SK-N-SH (cell line): ENCODE results near the gene C6orf163. TPM values are rescaled to one million over a fixed set of nuclear protein-coding genes. Genes with fewer than 3 reads are reported as not detected.

ENCODE experiments used
- CTCF ChIA-PET: fragments of 300-600, 350-600 bp; formaldehyde crosslinking; extraction: SDS; loops from one replicate; lab custom pipeline; 2021; lab: Yijun Ruan, JAX
- POLR2A ChIA-PET: fragments of 350-600 bp; sonication (Branson Sonifier 250); formaldehyde crosslinking; extraction: SDS; loops from one replicate; lab custom pipeline; 2020; ENCODE audit warnings: antibody characterized with exemption, inconsistent platforms; lab: Yijun Ruan, JAX
- DNase-seq: peaks from one replicate; pipeline ENCODE4 v3.0.0; 2012
- H2AFZ ChIP-seq: fragments of 200-600 bp; sonication (generic); 2 replicates; pipeline ENCODE4 v1.8.1; 2016; ENCODE audit warnings: antibody characterized with exemption, mild to moderate bottlenecking, low read depth
- H3F3A ChIP-seq: fragments of 200-600 bp; sonication (generic); replicated peaks from 2 replicates; pipeline ENCODE3; 2016; ENCODE audit warnings: antibody characterized with exemption, mild to moderate bottlenecking; ENCODE audit not compliant: insufficient read depth
- H3K27ac ChIP-seq, 2 experiments: fragments of 200-500 bp in 1 of 2; fragments of 200-600 bp in 1 of 2; sonication (Bioruptor generic) in 1 of 2; sonication (generic), shearing (Covaris generic) in 1 of 2; 2 replicates each; pipeline versions ENCODE4 v1.5.1 to v1.6.1; 2014 to 2016; ENCODE audit warnings: low read depth in 2 of 2, inconsistent platforms in 1 of 2, low read length in 1 of 2, mild to moderate bottlenecking in 1 of 2, mixed read lengths in 1 of 2
- H3K27me3 ChIP-seq: fragments of 200-600 bp; sonication (generic), shearing (Covaris generic); 2 replicates; pipeline ENCODE4 v1.6.1; 2016; ENCODE audit warnings: mixed run types; ENCODE audit not compliant: insufficient read depth
- H3K36me3 ChIP-seq, 2 experiments: fragments of 200-500 bp in 1 of 2; fragments of 200-600 bp in 1 of 2; sonication (Bioruptor generic) in 1 of 2; sonication (generic) in 1 of 2; replicated peaks in 1 of 2; 2 replicates each; pipeline versions ENCODE3 to v1.5.1; 2014 to 2016; ENCODE audit warnings: low read length in 1 of 2, mild to moderate bottlenecking in 1 of 2; ENCODE audit not compliant: insufficient read depth in 2 of 2, control insufficient read depth in 1 of 2
- H3K4me1 ChIP-seq, 2 experiments: fragments of 200-500 bp in 1 of 2; fragments of 200-600 bp in 1 of 2; sonication (Bioruptor generic) in 1 of 2; sonication (generic), shearing (Covaris generic) in 1 of 2; 2 replicates each; pipeline versions ENCODE4 v1.5.1 to v1.6.1; 2014 to 2016; ENCODE audit warnings: low read depth in 1 of 2, low read length in 1 of 2, mixed run types in 1 of 2; ENCODE audit not compliant: insufficient read depth in 2 of 2, control insufficient read depth in 1 of 2
- H3K4me2 ChIP-seq: fragments of 200-600 bp; sonication (generic), shearing (Covaris generic); 2 replicates; pipeline ENCODE4 v1.6.1; 2017; ENCODE audit warnings: mixed run types
- H3K4me3 ChIP-seq, 2 experiments: fragments of 200-500 bp in 1 of 2; fragments of 200-600 bp in 1 of 2; sonication (Bioruptor generic) in 1 of 2; sonication (generic), shearing (Covaris generic) in 1 of 2; 2 replicates each; pipeline versions ENCODE4 v1.5.1 to v1.8.1; 2014 to 2016; ENCODE audit warnings: low read depth in 2 of 2, inconsistent platforms in 1 of 2, low read length in 1 of 2, mild to moderate bottlenecking in 1 of 2, mixed read lengths in 1 of 2, moderate library complexity in 1 of 2
- H3K79me2 ChIP-seq: fragments of 200-600 bp; sonication (generic); 2 replicates; pipeline ENCODE4 v1.8.1; 2017; ENCODE audit warnings: mild to moderate bottlenecking; ENCODE audit not compliant: insufficient read depth
- H3K9ac ChIP-seq: fragments of 200-600 bp; sonication (generic); 2 replicates; pipeline ENCODE4 v1.6.1; 2017; ENCODE audit warnings: mixed run types
- H3K9me2 ChIP-seq: fragments of 200-600 bp; sonication (generic); 2 replicates; pipeline ENCODE4 v1.6.1; 2017; ENCODE audit warnings: mixed run types
- H3K9me3 ChIP-seq: fragments of 200-600 bp; sonication (generic); 2 replicates; pipeline ENCODE4 v1.6.1; 2017; ENCODE audit warnings: mixed run types, mild to moderate bottlenecking, moderate library complexity
- H4K20me1 ChIP-seq: fragments of 200-600 bp; sonication (generic); 2 replicates; pipeline ENCODE4 v1.6.1; 2017; ENCODE audit warnings: mild to moderate bottlenecking, mixed run types; ENCODE audit not compliant: insufficient read depth
- CHD2 ChIP-seq: fragments of 150-350 bp; IDR thresholded peaks from 2 replicates; pipeline ENCODE4 v1.6.1; 2018; ENCODE audit warnings: low read length; ENCODE audit not compliant: partially characterized antibody
- EP300 ChIP-seq, 2 experiments: IDR thresholded peaks; 2 replicates each; pipeline versions ENCODE4 v1.4.0 to v1.6.1; 2012; ENCODE audit warnings: borderline replicate concordance in 1 of 2, low read depth in 1 of 2, low read length in 1 of 2
- EZH2phosphoT487 ChIP-seq: fragments of 200-600 bp; sonication (generic); IDR thresholded peaks from 2 replicates; pipeline ENCODE4 v1.6.1; 2017; ENCODE audit warnings: low read depth, mixed run types, mild to moderate bottlenecking, antibody characterized with exemption, moderate library complexity, borderline replicate concordance
- FOXJ3 ChIP-seq: sonication (generic); formaldehyde crosslinking; IDR thresholded peaks from 2 replicates; pipeline ENCODE4 v1.5.1; 2020; ENCODE audit warnings: mild to moderate bottlenecking, missing genetic modification reagents
- FOXM1 ChIP-seq: IDR thresholded peaks from 2 replicates; pipeline ENCODE4 v1.4.0; 2012; ENCODE audit warnings: low read depth, mild to moderate bottlenecking
- IRF3 ChIP-seq: fragments of 150-350 bp; IDR thresholded peaks from 2 replicates; pipeline ENCODE4 v1.6.1; 2016; ENCODE audit warnings: mild to moderate bottlenecking, low read depth, low read length
- JUND ChIP-seq: IDR thresholded peaks from 2 replicates; pipeline ENCODE4 v1.4.0; 2012
- MXI1 ChIP-seq: IDR thresholded peaks from 2 replicates; pipeline ENCODE4 v1.6.1; 2012; ENCODE audit warnings: mild to moderate bottlenecking, low read depth, low read length, improper control_type of control experiment
- RXRA ChIP-seq: IDR thresholded peaks from 2 replicates; pipeline ENCODE4 v1.4.0; 2012; ENCODE audit warnings: low read depth, mild to moderate bottlenecking, borderline replicate concordance
- SMC3 ChIP-seq: IDR thresholded peaks from 2 replicates; pipeline ENCODE4 v1.6.1; 2012; ENCODE audit warnings: low read depth, low read length, improper control_type of control experiment
- YY1 ChIP-seq: IDR thresholded peaks from 2 replicates; pipeline ENCODE4 v1.4.0; 2012; ENCODE audit warnings: low read depth, mild to moderate bottlenecking
- ZBTB33 ChIP-seq: IDR thresholded peaks from 2 replicates; pipeline ENCODE4 v1.4.0; 2012; ENCODE audit warnings: low read depth, borderline replicate concordance
- WGBS: methylation state at CpG from one replicate; pipeline ENCODE4 v1.1.6; 2017; ENCODE audit warnings: low lambda C conversion rate; 5-methylcytosine and 5-hydroxymethylcytosine counted together
- polyA plus RNA-seq, 3 experiments: library from polyadenylated mRNA; depleted of rRNA; stranded (reverse); fragments of >200 nt; gene quantifications; 2 replicates each; pipeline ENCODE4 v1.2.3, GENCODE V29; 2012

C6orf163 gene
- polyA plus RNA-seq, 1 of the 3 experiments (the other 2 are of a cell fraction) = 0.49 TPM

- ChIA-PET POLR2A (no interaction called here), CTCF (interaction anchor here (1.1 kb wide), 1 partner anchor 318 kb away, joined by 4 read pairs; no protein-coding TSS in a partner anchor)
- no peaks in the 10 kb centered on the region for H3K9me2 ChIP-seq
- peaks cover 0 to 8% of the 10 kb centered on the region in 2 experiments; a peak in 1 of 4 replicates for H3K4me1 ChIP-seq
- H3K79me2 ChIP-seq = no peaks in the 10 kb centered on the region
- H3K27me3 ChIP-seq = no peaks in the 10 kb centered on the region
- no peaks in the 10 kb centered on the region for H3K36me3 ChIP-seq
- 40% methylated on average over 1 of the region's 1 CpG for WGBS
- H3K9ac ChIP-seq = no peak overlapping the region
- H3K4me2 ChIP-seq = no peak overlapping the region
- no peak overlapping the region for H3K27ac ChIP-seq
- H3F3A ChIP-seq = no peaks in the 10 kb centered on the region
- no peaks in the 10 kb centered on the region for H3K9me3 ChIP-seq
- peak; percentile 14 for DNase-seq
- no peak overlapping the region for H3K4me3 ChIP-seq
- TF ChIP-seq IRF3 (no peak), JUND (no peak), FOXJ3 (CRISPR knock-in tag) (no peak), SMC3 (no peak), FOXM1 (no peak), YY1 (no peak), ZBTB33 (no peak), CHD2 (no peak), EP300 (IDR thresholded peaks at IDR 0.05; ENCODE audit: borderline replicate concordance in 1 of 2, low read depth in 1 of 2, low read length in 1 of 2) (no peak), MXI1 (no peak)
- TF ChIP-seq, all 33 proteins: peak for 0
- Histone ChIP-seq H4K20me1 (no peaks in the 10 kb centered on the region), H2AFZ (no peak overlapping the region)
Measured at GRCh38 chr6:87397656-87398055, 53.0 kb downstream of the C6orf163 start.

- Histone ChIP-seq H4K20me1 (no peaks in the 10 kb centered on the region), H3K4me1 (peaks cover 0 to 8% of the 10 kb centered on the region in 2 experiments; a peak in 2 of 4 replicates), H3K4me3 (no peak overlapping the region), H3K4me2 (no peak overlapping the region), H3K9me3 (no peaks in the 10 kb centered on the region), H3K27ac (no peak overlapping the region), H3K27me3 (no peaks in the 10 kb centered on the region), H3F3A (peaks cover under 1% of the 10 kb centered on the region), H3K79me2 (no peaks in the 10 kb centered on the region), H3K36me3 (no peaks in the 10 kb centered on the region), H3K9ac (no peak overlapping the region), H3K9me2 (no peaks in the 10 kb centered on the region), H2AFZ (no peak overlapping the region)
- TF ChIP-seq EZH2phosphoT487 (no peak), RXRA (no peak)
- ChIA-PET CTCF (interaction anchor here (1.2 to 3.7 kb wide), 2 partner anchors 9 to 323 kb away, joined by 4 to 25 read pairs; no protein-coding TSS in a partner anchor), POLR2A (no interaction called here)
- DNase-seq = no peak
- 61% methylated on average over 3 of the region's 3 CpGs for WGBS
Measured at GRCh38 chr6:87401832-87402231, 57.2 kb downstream of the C6orf163 start.
